OCI-LY7 (cell line): ENCODE data around the gene NUDT14. TPM values are rescaled to one million over a fixed set of nuclear protein-coding genes. Genes with fewer than 3 reads are reported as not detected.

Source experiments
- BruUV-seq: library from RNA; stranded (reverse); fragments of 400-500 nt; replicated peaks from 2 replicates; lab custom pipeline; 2021; lab: Mats Ljungman, UMichigan
- CTCF ChIA-PET: fragments of 300-600 bp; sonication (Branson Sonifier 250); formaldehyde crosslinking; loops from one replicate; lab custom pipeline; 2022; ENCODE audit warnings: antibody characterized with exemption; ENCODE audit not compliant: unreplicated experiment; lab: Charles Lee
- POLR2A ChIA-PET: fragments of 300-600 bp; sonication (Branson Sonifier 250); formaldehyde crosslinking; loops from one replicate; lab custom pipeline; 2022; ENCODE audit warnings: antibody characterized with exemption; lab: Charles Lee
- DNase-seq: peaks from one replicate; pipeline ENCODE4 v3.0.0-alpha.2; 2015; ENCODE audit warnings: low spot score
- H2AFZ ChIP-seq: fragments of 200-600 bp; sonication (generic), shearing (Covaris generic); 2 replicates; pipeline ENCODE4 v1.6.1; 2014; ENCODE audit warnings: mild to moderate bottlenecking, antibody characterized with exemption, low read length, moderate library complexity
- H3K27ac ChIP-seq: fragments of 200-600 bp; sonication (generic); 2 replicates; pipeline ENCODE4 v1.5.1; 2014; ENCODE audit warnings: mixed run types, low read depth, mild to moderate bottlenecking, moderate library complexity, low read length, inconsistent platforms; ENCODE audit not compliant: poor library complexity, severe bottlenecking
- H3K36me3 ChIP-seq: fragments of 200-600 bp; sonication (generic); 2 replicates; pipeline ENCODE4 v1.6.1; 2014; ENCODE audit warnings: mild to moderate bottlenecking, antibody characterized with exemption, low read length, moderate library complexity, mixed read lengths; ENCODE audit not compliant: insufficient read depth
- H3K4me1 ChIP-seq: fragments of 200-600 bp; sonication (generic); 2 replicates; pipeline ENCODE4 v1.5.1; 2014; ENCODE audit warnings: mild to moderate bottlenecking, low read length; ENCODE audit not compliant: insufficient read depth, poor library complexity, severe bottlenecking
- H3K4me2 ChIP-seq: fragments of 200-600 bp; sonication (generic); 2 replicates; pipeline ENCODE4 v1.6.1; 2014; ENCODE audit warnings: mild to moderate bottlenecking, low read length
- H3K4me3 ChIP-seq: fragments of 200-600 bp; sonication (generic); 2 replicates; pipeline ENCODE4 v1.5.1; 2014; ENCODE audit warnings: mild to moderate bottlenecking, low read depth, low read length; ENCODE audit not compliant: poor library complexity, severe bottlenecking
- H3K79me2 ChIP-seq: fragments of 200-600 bp; sonication (generic); 2 replicates; pipeline ENCODE4 v1.6.1; 2016; ENCODE audit warnings: low read depth, mild to moderate bottlenecking, low read length, moderate library complexity, mixed read lengths; ENCODE audit not compliant: insufficient read depth
- H3K9me2 ChIP-seq: fragments of 200-600 bp; sonication (generic); 2 replicates; pipeline ENCODE4 v1.6.1; 2016; ENCODE audit warnings: mild to moderate bottlenecking, low read length, mixed read lengths; ENCODE audit not compliant: insufficient read depth
- H3K9me3 ChIP-seq: fragments of 200-600 bp; sonication (generic); 2 replicates; pipeline ENCODE4 v1.6.1; 2014; ENCODE audit warnings: mild to moderate bottlenecking, mixed run types, low read length, mixed read lengths
- H4K20me1 ChIP-seq: fragments of 200-600 bp; sonication (generic); 2 replicates; pipeline ENCODE4 v1.6.1; 2014; ENCODE audit warnings: mild to moderate bottlenecking, antibody characterized with exemption, low read length, moderate library complexity, mixed read lengths; ENCODE audit not compliant: insufficient read depth
- CTCF ChIP-seq: fragments of 200-600 bp; sonication (generic); conservative IDR thresholded peaks from 2 replicates; pipeline ENCODE4 v1.5.1; 2014; ENCODE audit warnings: mild to moderate bottlenecking, antibody characterized with exemption, low read length, moderate library complexity, mixed read lengths
- EZH2phosphoT487 ChIP-seq: fragments of 200-600 bp; sonication (generic); IDR thresholded peaks from 2 replicates; pipeline ENCODE4 v1.6.1; 2018; ENCODE audit warnings: low read depth, borderline replicate concordance, mild to moderate bottlenecking, mixed run types, antibody characterized with exemption, low read length, moderate library complexity, mixed read lengths
- intact Hi-C: fragments of 100-400 bp; cut with micrococcal nuclease; formaldehyde crosslinking; loops from one replicate; pipeline ENCODE4 v1.10.0; 2022; ENCODE audit not compliant: unreplicated experiment
- total RNA-seq, 2 experiments: library from RNA; depleted of rRNA in 1 of 2; stranded (reverse); fragments of >200 nt in 1 of 2; shearing (Covaris generic) in 1 of 2; gene quantifications; 2 replicates each; pipeline ENCODE4 v1.2.3, GENCODE V29; 2014 to 2022

NUDT14 gene
- total RNA-seq, 2 experiments from 2014 or later, result 32.1 to 37.5 TPM

GRCh38 chr14:105149146-105149781, 31.8 kb downstream of the NUDT14 start:
- H3K4me1 ChIP-seq, result no peaks in the 10 kb centered on the region
- intact Hi-C loops, result no loop called here
- H4K20me1 ChIP-seq, result no peaks in the 10 kb centered on the region
- POLR2A ChIA-PET, result no interaction called here
- H3K36me3 ChIP-seq, result no peaks in the 10 kb centered on the region
- H3K4me2 ChIP-seq, result no peak overlapping the region
- H3K27ac ChIP-seq, result no peak overlapping the region
- TF ChIP-seq CTCF, result no peak
- no peak for TF ChIP-seq EZH2phosphoT487
- H3K9me3 ChIP-seq, result no peaks in the 10 kb centered on the region
- H3K9me2 ChIP-seq, result no peaks in the 10 kb centered on the region
- no peak overlapping the region for H3K4me3 ChIP-seq
- H2AFZ ChIP-seq, result no peak overlapping the region
- CTCF ChIA-PET, result no interaction called here
- H3K79me2 ChIP-seq, result no peaks in the 10 kb centered on the region
- BruUV-seq, result no TSS peak
- no peak for DNase-seq

GRCh38 chr14:105148604-105149145, 32.4 kb downstream of the NUDT14 start:
- intact Hi-C loops, result no loop called here
- Histone ChIP-seq H3K9me2 (no peaks in the 10 kb centered on the region), H3K4me3 (no peak overlapping the region), H3K27ac (no peak overlapping the region), H3K79me2 (no peaks in the 10 kb centered on the region), H3K4me2 (no peak overlapping the region), H3K36me3 (no peaks in the 10 kb centered on the region), H3K9me3 (no peaks in the 10 kb centered on the region), H4K20me1 (no peaks in the 10 kb centered on the region), H3K4me1 (no peaks in the 10 kb centered on the region), H2AFZ (no peak overlapping the region)
- BruUV-seq, result no TSS peak
- no peak for DNase-seq
- ChIA-PET POLR2A (no interaction called here), CTCF (no interaction called here)
- TF ChIP-seq CTCF, result no peak
